IPS-NIHi11 (cell line): ENCODE results near the gene GPR78.
"Not testable (repeated sequence)": the region's sequence is repeated elsewhere in the genome, so short reads cannot be mapped to it uniquely, and the experiment has no call there.

Source experiments
- DNase-seq: peaks from one replicate; pipeline ENCODE4 v3.0.0; 2012; ENCODE audit warnings: mixed read lengths, low spot score

GPR78 gene

DNA sequence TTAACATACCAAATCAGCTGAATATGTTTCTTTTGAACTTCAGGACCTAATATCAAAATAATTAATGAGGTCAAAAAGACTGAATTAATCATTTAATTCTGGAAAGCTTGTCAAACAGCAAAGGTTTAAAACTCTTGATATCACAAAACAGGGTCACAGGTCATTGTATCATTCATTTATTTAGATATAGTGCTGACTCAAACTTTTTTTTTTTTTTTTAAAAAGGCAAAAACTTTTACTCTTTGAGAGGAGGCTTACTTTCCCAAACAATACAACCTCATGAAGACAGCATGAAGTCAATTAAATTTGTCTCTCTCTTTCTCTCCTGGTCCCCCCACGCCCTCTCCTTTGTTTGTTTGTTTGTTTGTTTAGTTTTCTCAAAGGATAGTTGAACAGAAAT lies 15.6 kb upstream of the GPR78 start:
- DNase-seq = no peak

DNA sequence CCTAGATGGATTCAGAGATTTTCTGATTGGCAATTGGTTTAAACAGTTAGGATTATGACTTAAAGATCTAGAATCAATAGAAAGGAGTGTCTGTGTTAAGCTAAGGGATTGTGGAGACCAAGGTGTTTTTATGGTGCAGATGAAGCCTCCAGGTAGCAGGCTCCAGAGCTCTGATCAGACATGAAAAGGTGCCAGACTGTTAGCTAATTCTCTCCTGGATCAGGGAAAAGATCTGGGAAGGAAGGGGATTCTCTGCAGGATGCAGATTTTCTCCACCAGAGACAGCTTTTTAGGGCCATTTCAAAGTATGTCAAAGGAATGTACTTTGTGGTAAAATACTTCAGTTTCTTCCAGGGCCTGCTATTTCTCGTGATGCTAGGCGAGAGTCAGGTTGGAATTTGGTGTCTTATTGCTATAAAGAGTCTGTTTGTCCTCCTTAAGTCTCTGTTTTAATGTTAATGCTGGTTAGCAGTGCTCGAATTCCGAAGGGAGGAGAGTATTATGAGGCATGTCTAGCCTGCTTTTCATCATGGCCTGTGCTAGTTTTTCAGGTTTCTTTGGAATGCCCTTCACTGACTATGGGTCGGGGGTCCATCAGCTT lies 12.0 kb upstream of the GPR78 start:
- DNase-seq = no peak

DNA sequence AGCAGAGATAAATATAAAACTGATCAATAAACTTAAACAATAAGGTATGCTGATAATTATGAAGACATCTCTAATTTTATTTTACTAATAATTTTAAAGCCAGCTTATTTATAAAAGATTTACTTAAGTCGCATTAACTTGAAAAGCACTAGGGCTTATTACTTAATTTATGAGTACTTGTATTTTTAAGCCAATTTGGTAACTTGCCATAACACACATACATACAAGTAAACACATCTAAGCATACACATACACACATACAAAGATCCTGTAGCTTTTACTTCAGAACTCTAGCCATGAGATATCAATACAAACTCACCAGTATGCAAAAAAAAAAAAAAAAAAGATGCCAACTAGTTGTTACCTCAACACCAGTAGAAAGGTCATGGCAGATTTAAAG lies 10.0 kb upstream of the GPR78 start:
- no peak for DNase-seq

DNA sequence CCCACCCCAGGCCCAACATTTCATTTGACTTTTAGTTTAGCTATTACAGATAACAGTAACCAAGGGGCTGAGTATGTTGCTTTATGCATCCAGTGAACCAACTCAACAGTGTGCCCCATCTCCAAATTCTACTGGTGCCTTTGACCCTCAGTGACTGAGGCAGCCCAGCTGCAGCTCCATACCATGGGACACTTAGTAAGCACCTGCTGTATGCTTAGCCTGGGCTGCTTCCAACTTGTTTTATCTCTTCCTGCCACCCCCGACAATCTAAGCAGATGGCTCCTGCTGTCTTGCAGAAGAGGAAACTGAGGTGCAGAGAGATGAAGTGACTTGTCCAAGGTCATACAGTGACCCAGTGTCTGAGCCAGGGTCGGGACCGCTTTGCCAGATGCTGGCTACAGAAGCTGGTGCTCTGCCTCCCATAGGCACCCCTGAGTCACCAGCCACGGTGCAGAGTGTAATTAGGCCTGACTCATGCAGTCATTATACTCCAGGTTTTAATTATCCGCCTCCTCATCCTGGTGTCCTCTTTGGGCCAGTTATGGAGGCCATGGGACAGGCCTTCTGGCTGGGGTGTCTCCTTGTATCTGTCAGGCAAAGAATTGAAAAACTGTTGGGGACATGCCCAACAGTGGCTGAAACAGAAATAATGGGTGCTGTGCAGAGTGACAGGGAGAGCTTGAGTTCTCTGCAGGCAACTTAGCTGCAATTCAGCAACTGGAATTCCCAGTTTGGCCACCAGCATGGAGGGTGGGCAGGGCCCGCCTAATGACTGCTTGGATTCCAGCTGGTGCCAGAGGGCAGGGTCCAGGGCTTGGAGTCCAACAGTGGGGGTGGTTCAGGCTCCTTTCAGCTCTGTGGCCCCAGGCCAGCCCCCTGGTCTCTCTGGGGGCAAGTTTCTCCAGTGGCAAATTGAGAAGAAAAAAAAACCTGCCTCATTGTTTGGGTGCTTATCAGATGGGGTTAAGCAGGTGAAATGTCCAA lies 8.2 kb upstream of the GPR78 start:
- no peak for DNase-seq

DNA sequence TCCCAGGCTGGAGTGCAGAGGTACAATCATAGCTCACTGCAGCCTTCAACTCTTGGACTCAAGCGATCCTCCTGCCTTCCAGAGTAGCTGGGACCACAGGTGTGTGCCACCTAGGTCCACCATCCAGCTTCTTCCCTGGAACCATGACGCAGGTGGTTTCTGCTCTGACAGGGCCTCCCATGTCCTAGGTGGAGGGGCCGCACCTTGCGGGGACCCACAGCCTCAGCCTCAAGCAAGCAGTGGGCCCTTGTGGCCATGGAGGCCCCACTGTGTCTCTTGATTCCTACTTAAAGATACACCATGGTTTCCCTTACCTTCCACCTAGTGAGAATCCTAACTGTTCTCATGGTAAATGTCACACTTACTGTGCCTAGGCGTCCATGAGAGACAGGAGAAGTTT lies 6.9 kb upstream of the GPR78 start:
- no peak for DNase-seq

DNA sequence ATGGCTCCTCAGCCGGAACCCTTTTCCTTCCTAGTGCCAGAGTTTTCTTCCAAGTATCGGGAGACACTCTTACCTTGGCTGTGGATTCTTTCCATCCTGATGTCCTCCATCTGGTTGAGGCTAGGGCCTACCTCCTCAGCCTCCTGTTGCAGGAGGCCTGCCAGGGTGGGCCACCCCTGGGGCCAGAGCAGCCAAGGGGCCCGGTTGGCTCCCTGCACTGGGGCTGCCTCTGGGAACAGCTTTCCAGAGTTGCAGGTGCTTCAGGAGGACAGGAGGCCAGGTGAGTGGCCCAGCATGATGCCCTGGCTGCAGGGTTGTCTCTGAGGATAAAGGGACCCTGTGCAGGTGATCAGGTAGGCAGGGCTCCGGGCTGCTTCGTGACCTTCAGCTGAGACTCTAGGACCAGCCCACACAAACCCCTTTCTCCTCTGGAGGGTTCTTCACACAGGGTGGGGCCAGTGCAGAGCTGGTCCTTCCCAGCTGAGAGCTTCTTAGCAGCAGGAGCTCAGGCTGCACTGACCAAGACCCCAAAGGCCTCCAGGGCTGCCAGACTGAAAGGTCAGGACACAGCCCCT lies 5.3 kb upstream of the GPR78 start:
- DNase-seq = no peak

DNA sequence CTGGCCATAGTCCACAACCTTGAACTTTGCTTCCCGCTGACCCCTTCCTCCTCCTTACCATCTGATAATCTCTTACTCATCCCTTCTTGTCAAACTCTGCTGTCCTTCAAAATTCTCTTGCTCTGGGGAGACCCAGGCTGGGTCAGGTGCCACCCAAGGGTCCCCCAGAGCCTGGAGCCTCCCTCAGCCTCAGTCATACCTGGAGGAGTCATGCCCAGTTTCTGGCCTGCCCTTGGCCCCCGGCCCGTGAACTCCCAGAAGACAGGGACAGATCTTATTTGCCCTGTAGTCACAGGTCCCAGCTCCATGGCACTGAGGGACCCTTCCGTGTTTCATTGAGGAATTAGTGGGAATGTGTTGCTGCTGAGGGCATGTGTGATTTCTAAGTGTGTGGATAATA lies 4.7 kb upstream of the GPR78 start:
- no peak for DNase-seq

DNA sequence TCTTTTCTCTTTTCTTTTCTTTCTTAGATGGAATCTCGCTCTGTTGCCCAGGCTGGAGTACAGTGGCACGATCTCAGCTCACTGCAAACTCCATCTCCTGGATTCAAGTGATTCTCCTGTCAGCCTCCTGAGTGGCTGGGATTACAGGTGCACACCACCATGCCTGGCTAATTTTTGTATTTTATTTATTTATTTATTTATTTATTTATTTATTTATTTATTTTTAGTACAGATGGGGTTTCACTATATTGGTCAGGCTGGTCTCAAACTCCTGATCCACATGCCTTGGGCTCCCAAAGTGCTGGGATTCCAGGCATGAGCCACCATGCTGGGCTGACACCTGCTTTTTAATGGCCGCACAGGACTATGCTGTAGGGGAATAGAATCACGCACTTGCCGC lies 3.6 kb upstream of the GPR78 start:
- not testable (repeated sequence) for DNase-seq

DNA sequence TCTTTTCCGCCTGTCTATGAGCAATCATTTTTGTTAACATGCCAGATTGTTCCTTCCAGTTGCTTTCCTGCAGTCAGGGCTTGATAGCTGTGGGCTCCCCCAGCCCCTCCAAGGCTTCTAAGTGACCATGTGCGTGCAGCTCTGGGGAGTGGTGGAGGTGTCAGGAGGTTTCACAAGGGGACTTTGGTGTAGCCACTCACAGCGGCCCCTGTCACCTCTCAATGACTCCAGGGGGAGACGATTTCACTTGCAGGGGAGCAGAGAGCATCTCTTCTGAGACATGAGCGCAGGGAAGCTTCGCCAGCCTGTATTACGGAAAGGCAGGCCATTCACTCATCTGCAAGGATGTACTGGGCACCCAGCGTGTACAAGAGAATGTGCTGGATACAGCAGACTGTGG lies 3.1 kb upstream of the GPR78 start:
- no peak for DNase-seq

DNA sequence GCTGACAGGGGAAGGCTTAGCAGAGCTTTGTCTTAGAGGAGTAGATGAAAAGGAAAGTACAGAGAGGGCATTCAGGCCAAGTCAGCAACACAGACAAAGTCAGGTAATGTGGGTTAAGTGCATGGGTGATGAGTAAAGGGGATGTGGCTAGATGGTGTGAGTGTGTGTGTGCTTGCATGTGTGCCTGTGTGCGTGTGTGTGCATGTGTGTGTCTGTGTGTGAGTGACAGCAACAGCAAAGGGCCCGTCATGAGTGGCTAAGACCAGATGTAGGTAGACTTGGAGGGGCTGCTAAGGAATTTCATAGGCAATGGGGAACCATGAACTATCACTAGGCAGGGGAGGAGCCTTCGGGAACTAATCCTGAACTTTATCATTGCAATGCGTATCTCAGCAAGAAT lies 2.2 kb upstream of the GPR78 start:
- DNase-seq = no peak

DNA sequence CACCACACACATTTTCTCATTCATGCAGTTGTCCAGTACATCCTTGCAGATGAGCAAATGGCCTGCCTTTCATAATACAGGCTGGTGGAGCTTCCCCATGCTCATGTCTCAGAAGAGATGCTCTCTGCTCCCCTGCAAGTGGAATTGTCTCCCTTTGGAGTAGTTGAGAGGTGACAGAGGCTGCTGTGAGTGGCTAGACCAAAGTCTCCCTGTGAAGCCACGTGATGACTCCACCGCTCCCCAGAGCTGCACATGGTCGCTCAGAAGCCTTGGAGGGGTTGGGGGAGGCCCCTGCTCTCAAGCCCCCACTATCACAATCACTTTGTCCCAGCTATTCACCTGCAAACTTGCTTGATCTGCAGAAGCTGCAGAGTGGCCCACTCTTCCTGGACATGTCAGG lies 1.5 kb upstream of the GPR78 start:
- no peak for DNase-seq

DNA sequence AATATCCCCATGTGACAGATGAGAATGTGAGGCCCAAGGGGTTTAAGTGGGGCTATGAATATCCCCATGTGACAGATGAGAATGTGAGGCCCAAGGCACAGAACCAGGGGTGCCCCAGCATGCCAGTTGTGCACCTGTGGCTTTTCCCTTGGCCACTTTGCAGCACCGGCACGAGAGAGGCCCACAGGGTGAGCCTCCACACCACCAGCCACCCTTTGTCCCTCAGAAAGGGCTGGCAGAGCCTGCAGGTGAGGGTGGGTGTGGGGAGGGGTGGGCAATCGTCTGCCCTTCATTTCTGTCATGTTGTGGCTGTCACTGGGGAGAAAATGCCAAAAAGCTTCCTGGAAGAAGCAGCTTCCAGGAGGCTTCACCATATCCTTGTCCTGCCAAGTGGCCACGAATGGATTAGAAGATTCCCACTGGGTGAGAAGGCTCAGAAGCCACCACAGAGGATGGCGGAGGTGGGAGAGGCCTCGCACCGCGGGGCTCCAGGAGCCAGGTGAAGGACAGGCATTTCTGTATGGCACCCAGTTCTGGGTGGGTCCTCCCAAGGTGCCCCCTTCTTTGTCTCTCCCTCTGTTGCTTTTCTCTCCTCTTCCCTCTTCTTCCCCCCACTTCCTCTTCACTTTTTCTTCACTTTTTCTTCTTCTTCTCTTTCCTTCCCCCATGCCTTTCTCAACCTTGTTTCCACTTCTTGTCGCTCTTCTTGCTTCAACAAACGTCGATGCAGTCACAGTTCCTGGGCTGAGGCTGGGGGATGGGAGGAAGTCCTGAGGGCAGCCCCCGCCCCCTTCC lies 469 bp upstream of the GPR78 start:
- DNase-seq = no peak

DNA sequence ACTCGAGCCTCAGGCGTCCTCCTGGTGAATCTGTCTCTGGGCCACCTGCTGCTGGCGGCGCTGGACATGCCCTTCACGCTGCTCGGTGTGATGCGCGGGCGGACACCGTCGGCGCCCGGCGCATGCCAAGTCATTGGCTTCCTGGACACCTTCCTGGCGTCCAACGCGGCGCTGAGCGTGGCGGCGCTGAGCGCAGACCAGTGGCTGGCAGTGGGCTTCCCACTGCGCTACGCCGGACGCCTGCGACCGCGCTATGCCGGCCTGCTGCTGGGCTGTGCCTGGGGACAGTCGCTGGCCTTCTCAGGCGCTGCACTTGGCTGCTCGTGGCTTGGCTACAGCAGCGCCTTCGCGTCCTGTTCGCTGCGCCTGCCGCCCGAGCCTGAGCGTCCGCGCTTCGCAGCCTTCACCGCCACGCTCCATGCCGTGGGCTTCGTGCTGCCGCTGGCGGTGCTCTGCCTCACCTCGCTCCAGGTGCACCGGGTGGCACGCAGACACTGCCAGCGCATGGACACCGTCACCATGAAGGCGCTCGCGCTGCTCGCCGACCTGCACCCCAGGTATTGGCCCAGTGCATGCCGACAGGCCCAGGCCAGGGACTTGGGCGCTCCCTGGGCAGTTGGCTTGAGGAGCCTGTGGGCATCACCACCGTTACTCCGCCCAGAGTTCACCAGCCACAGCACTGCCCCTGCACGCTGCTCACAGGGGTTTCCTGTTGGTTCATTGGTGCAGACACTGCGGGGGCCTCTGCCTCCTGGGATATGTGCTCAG lies 1.1 kb downstream of the GPR78 start:
- no peak for DNase-seq

DNA sequence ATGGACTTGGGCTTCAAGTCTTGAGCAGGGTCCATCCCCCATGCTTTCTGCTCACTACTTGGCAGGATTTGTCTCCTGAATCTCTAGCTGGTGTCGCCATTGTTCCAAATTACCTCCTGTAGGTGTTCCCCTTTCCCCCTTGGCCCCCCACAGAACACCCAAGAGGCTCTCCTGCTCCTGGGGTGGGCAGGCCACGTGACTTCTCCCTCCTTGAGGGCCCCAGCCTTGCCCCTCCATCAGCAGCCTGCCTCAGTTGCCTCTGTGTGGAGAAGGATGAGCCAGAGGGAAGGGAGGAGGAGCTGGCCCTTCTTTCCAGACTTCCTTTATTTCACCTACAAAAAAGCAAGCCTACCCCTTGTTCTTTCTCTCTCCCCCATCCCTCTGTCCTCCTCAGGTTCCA lies 1.8 kb downstream of the GPR78 start:
- DNase-seq = no peak

DNA sequence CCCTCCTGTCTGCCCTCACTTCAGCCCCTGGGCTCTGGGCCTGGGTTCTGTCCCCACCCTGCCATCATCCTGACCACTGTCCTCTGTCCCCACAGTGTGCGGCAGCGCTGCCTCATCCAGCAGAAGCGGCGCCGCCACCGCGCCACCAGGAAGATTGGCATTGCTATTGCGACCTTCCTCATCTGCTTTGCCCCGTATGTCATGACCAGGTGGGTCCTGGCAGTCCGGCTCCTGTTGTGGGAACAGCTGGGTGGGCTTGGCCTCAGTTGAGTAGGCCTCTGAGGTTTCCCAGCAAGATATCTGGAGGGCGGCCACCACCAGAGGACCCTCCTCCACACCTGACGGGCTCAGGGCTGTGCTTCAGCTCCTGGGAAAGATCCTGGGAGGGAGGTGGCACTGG lies 2.2 kb downstream of the GPR78 start:
- no peak for DNase-seq

DNA sequence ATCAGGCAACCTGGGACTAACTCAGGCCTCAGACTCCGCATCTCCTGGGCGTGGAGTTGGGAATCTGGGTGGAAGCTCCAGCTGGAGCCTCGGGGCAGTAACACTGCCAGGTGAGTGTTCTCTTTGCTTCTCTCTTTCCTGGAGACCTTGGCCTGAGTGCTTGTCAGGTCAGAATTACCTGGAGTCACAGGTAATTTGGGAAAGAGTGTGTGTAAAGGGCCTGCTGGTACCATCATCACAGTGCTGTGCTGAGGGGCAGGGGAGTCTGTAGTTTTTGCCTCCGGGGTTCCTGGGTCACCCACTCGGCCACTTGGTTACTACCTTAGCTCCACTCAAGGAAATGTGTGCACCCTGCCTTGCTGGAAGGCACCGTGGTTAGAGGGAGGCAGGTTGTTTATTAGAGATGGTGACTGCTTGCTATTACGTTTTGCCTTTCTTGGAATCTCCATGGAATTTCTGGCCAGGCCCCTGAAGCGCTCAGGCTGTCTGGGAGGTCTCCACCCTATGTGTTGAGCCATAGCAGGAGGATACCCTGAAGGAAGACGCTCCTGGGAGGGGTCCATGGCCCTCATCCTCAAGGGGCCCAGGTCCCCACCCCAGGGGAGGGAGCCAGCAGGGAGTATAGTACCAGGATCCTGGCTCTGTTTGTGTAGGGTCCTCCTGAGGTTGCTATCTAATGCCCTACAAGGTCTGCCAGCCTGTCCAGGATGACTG lies 2.9 kb downstream of the GPR78 start:
- DNase-seq = no peak

DNA sequence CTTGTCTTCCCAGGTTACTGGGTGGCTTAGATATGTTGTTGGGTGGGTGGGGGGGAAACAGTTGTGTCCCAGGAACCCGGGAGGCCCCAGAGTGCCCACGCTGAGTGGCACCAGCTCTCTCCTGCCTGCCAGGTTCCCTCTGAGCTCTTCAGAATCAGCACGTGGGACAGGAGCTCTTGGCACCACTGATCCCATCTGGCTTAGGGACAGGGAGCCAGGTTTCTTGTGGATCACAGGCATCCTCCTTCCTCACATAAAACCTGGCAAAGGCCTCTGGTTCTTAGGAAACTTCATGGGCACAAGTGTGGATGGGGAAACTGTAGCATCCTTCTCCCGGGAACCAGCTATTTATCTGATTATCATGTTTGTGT lies 3.4 kb downstream of the GPR78 start:
- no peak for DNase-seq

DNA sequence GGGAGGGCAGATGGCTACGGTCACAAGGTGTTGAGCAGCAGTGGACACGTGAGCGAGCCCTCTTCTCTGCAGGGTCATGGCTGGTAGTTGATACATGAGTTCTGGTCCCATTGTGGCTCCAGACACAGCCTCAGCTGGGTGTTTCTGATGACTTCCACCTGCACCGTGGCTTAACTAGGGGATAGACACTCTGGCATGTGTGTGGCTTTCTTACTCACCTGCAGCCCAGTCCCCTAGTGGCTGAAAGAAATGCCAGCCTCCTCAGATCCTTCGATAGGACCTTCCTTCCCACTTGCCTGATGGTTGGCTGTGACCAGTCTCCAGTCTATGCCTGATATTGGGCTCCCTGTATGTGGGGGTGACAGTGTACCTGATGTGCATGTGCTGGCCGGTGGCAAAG lies 5.0 kb downstream of the GPR78 start:
- DNase-seq = peak; percentile 55

DNA sequence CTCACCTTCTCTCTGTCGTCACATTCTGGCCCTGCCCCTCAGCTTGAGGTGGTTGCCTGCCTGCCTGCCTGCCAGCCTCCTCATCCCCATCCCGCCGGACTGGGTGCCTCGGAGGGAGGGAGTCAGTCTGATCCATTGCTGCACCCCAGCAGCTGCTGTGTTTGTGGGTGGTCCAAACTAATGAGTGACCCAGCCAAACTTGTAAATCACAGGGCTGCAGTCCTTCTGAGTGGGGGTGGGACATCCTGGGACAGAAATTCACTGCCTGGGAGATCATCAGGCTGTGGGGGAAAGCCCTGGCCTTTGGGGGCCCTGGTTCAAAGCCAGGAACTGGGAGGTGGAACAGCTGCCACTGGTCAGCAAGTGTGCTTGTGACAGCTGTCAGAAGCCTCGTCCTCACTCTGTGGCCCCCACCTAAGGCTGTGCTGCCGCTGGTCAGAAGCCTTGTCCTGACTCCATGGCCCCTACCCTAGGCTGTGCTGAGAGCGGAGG lies 5.6 kb downstream of the GPR78 start:
- DNase-seq = no peak

DNA sequence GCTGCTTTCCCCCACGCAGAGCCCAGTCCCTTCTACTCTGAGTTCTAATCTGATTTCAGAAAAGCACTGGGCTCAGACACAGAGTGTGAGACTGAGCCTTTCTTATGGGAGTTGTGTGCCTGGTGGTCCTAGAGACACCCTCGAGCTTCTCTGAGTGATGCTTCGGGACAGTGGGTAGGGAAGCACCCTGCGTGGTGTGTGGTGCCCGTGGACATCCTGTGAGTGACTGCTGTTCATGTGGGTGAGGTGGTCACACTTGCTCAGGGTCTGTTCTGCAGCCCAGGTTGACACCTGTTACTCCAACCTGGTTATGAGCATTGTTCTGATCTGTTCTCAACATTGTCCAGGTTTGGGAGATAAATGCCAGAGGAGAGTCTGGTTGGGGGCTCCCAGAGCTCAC lies 6.1 kb downstream of the GPR78 start:
- no peak for DNase-seq
